ENCODE measurements around the gene TFAM.

DNA sequence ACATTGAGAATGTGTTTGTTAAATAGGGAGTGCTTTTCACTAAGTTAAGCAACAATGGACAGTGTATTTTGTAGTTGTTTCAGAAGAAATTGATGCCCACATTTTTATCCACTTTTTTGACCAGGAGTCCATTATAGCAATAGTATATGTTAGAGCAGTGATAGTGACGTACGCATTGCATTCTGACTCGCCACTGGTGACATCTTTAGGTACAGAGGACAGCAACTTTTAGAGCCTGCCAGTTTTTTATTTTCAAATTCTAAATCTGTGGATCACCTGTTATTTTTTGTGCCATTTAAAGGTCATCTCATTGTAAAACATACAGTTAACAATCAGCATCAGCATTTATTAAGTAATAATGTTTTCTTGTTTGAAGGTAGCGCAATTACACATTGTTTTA is 49.0 kb upstream of the TFAM start:
- no peak for TF ChIP-seq ETV6 (CRISPR knock-in tag; IDR thresholded peaks at IDR 0.05)
- no peak for TF ChIP-seq CTCF (IDR thresholded peaks at IDR 0.05)
- no peak for TF ChIP-seq ATF2 (CRISPR knock-in tag; IDR thresholded peaks at IDR 0.05; ENCODE audit: borderline replicate concordance, low read depth)
- TF ChIP-seq MYBL2 (CRISPR knock-in tag; IDR thresholded peaks at IDR 0.05): no peak
- no peak for TF ChIP-seq USF2 (CRISPR knock-in tag; IDR thresholded peaks at IDR 0.05)
- no peak for TF ChIP-seq CBFB (CRISPR knock-in tag; IDR thresholded peaks at IDR 0.05; ENCODE audit: low read depth)
- no peak for TF ChIP-seq RELA (CRISPR knock-in tag; IDR thresholded peaks at IDR 0.05; ENCODE audit: borderline replicate concordance)
- no peak for TF ChIP-seq SMAD3 (CRISPR knock-in tag; IDR thresholded peaks at IDR 0.05; ENCODE audit: borderline replicate concordance)

All from WTC11 (cell line).